ENCODE results near the gene TP53I3.
"Not testable (repeated sequence)": the region's sequence is repeated elsewhere in the genome, so short reads cannot be mapped to it uniquely, and the experiment has no call there.

The TP53I3 gene

DNA sequence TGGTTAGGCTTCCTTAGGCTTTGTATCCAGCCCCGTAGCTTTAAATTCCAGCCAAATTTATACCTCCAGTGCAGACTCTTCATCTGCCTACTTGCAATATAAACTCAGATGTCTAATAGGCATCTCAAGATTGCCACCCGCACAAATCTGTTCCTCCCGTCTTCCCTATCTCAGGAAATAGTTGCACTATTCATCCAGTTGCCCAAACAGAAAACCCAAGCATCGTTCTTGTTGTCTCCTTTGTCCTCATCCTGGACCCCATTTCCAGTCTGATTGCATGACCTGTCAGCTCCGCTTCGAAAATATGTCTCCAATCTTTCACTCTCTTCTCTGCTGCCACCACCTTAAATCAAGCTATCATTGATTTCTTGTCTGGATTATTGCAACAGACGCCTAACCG lies 32.8 kb downstream of the TP53I3 start:
- DNase-seq: no peak

- no peak for DNase-seq
Measured at GRCh38 chr2:24050041-24050979, 34.3 kb downstream of the TP53I3 start.

- no peak for DNase-seq
Measured at GRCh38 chr2:24049485-24050021, 35.1 kb downstream of the TP53I3 start, which contains the start of gene FKBP1B. Gene FKBP1B (plus strand): TSS chr2:24049741. CDS start chr2:24049850, 109 bp downstream.

GRCh38 chr2:24048769-24049484 lies 35.7 kb downstream of the TP53I3 start:
- no peak for DNase-seq

DNA sequence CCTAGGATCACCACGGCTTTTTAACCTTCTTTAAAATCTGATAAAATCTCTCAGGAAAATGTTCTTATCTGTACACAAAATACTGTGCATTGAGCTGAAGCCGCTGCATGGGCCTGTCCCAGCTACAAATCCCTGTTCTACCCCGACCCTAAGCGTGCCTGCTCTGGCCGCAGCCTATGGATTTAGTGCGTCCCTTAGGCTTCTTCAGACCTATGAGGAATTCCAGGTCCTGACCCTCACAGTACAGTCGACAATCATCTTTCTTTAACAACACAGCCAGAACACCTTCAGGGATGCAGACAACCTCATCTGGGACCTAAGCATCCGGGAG lies 37.0 kb downstream of the TP53I3 start:
- DNase-seq: no peak

DNA sequence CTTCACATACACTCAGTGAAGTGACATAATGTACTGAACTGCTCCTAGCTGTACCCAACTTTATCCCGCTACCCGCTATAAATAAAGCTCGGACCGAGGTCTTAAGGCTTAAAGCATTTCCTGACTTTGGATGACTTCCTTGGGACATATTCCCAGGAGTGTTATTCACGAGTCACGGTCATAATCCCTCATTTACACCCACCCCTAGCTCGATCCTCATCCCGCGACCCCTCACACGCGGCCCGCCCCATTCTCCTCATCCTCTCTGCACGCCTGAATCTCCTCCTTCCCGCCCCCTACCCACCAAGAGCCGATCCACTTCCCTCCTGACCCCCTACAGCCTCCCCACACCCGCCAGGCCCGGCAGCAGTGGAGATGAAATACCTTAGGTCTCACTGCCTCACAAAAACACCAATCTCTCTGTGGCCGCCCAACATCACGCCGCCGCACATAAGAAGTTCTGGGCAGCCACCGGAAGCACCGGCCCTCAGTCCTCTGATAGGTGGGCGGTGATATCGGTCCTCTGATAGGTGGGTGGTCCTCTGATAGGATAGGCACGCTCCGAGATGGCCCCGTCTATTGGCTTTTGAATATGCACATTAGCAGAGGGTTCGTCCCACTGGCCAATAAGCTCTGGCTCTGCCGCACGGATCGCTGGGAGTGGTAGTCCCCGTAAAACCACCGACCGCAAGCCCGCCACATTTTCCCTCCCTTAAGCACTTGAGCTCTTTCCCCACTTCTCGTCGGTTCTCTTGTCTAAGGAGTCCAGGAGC lies 37.5 kb downstream of the TP53I3 start, which contains the start of gene WDCP:
Gene WDCP, minus strand, starts transcription at position 462 of the 773 bp plus-strand sequence. CDS start 7,897 bp downstream, outside the sequence.
- DNase-seq: peak; percentile 100

- no peak for DNase-seq
Measured at GRCh38 chr2:24046599-24046929, 38.1 kb downstream of the TP53I3 start.

GRCh38 chr2:24045511-24046508 lies 38.8 kb downstream of the TP53I3 start:
- no peak for DNase-seq

- DNase-seq: not testable (repeated sequence)
Measured at GRCh38 chr2:24043133-24043532, 41.5 kb downstream of the TP53I3 start.

GRCh38 chr2:24040511-24040910 lies 44.1 kb downstream of the TP53I3 start:
- DNase-seq: no peak

GRCh38 chr2:24038786-24039499 lies 45.7 kb downstream of the TP53I3 start:
- DNase-seq: no peak

All from MV-4-11 (cell line).